GM23338 (cell line): ENCODE results near the gene DNAJB13.

Experiments used
- CREB1 ChIP-seq: fragments of 250-450 bp; sonication (Bioruptor Pico); IDR thresholded peaks from 2 replicates; pipeline ENCODE4 v1.5.0; 2020; ENCODE audit warnings: low read depth, mild to moderate bottlenecking, moderate library complexity
- EZH2 ChIP-seq: fragments of 200-600 bp; sonication (generic); IDR thresholded peaks from one replicate; pipeline ENCODE4 v1.8.0; 2017; ENCODE audit warnings: antibody characterized with exemption, mild to moderate bottlenecking, low read depth; ENCODE audit not compliant: unreplicated experiment
- EZH2phosphoT487 ChIP-seq: fragments of 200-600 bp; sonication (generic); IDR thresholded peaks from one replicate; pipeline ENCODE4 v1.8.1; 2018; ENCODE audit warnings: antibody characterized with exemption; ENCODE audit not compliant: unreplicated experiment
- JUNB ChIP-seq: IDR thresholded peaks from one replicate; pipeline ENCODE4 v1.6.1; 2016; ENCODE audit warnings: antibody characterized with exemption; ENCODE audit not compliant: unreplicated experiment
- NANOG ChIP-seq: IDR thresholded peaks from 2 replicates; pipeline ENCODE4 v1.6.1; 2016; ENCODE audit warnings: antibody characterized with exemption, borderline replicate concordance
- POLR2AphosphoS5 ChIP-seq: IDR thresholded peaks from 2 replicates; pipeline ENCODE4 v1.6.1; 2016; ENCODE audit warnings: antibody characterized with exemption, low read depth
- STAT1 ChIP-seq: IDR thresholded peaks from one replicate; pipeline ENCODE4 v1.6.1; 2016; ENCODE audit warnings: antibody characterized with exemption; ENCODE audit not compliant: unreplicated experiment
- ZNF114 ChIP-seq: fragments of 250-450 bp; sonication (Bioruptor Pico); IDR thresholded peaks from 2 replicates; pipeline ENCODE4 v1.5.0; 2020; ENCODE audit warnings: mild to moderate bottlenecking, moderate library complexity
- ZNF331 ChIP-seq: fragments of 250-450 bp; sonication (Bioruptor Pico); IDR thresholded peaks from 2 replicates; pipeline ENCODE4 v1.5.0; 2020; ENCODE audit warnings: low read depth, mild to moderate bottlenecking, moderate library complexity
- TF ChIP-seq, protein P1 (sequence below): IDR thresholded peaks from one replicate; pipeline ENCODE4 v1.6.1; 2018; ENCODE audit warnings: antibody characterized with exemption; ENCODE audit not compliant: unreplicated experiment
- TF ChIP-seq, protein P2 (sequence below), 2 experiments: fragments of 200-600 bp in 1 of 2; sonication (generic) in 1 of 2; conservative IDR thresholded peaks; 2 replicates each; pipeline versions ENCODE4 v1.5.1 to v1.6.1; 2016 to 2017; ENCODE audit warnings: antibody characterized with exemption in 2 of 2, low read depth in 2 of 2, mild to moderate bottlenecking in 2 of 2, moderate library complexity in 1 of 2
- TF ChIP-seq, protein P3 (sequence below): IDR thresholded peaks from 2 replicates; pipeline ENCODE4 v1.6.1; 2016; ENCODE audit warnings: antibody characterized with exemption

DNA sequence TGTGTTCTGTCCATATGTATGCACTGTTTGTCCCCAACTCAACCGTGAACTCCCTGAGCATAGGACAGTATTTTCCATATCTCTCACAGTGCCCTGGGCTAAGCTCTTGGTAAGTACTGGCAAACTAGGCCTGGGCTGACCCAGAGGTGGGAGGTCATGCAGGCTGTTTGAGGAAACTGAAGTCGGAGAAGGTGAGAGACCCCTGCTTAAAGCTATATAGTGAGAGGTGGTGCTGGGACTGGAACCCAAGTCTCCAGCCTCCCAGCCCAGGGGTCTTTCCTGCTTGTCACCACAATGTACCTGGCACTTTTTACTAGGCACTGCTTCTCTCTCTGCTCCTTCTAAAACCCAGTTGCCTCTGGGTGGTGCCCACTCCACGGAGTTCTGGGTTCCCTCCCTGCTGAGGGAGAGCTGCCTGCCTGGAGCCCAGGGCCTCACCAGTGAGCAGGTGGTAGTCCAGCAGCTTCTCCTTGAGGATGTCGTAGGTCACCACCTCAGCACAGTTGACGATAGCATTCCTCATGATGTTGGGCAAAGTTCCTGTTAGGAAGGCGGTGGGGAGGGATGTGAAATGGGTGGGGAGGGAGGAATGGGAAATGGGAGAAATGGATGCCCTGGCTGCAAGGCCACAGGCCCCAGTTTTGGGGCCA, 53.3 kb downstream of the DNAJB13 start:
- no peak for TF ChIP-seq EZH2
- TF ChIP-seq EZH2phosphoT487 = no peak
- TF ChIP-seq, protein P1, sequence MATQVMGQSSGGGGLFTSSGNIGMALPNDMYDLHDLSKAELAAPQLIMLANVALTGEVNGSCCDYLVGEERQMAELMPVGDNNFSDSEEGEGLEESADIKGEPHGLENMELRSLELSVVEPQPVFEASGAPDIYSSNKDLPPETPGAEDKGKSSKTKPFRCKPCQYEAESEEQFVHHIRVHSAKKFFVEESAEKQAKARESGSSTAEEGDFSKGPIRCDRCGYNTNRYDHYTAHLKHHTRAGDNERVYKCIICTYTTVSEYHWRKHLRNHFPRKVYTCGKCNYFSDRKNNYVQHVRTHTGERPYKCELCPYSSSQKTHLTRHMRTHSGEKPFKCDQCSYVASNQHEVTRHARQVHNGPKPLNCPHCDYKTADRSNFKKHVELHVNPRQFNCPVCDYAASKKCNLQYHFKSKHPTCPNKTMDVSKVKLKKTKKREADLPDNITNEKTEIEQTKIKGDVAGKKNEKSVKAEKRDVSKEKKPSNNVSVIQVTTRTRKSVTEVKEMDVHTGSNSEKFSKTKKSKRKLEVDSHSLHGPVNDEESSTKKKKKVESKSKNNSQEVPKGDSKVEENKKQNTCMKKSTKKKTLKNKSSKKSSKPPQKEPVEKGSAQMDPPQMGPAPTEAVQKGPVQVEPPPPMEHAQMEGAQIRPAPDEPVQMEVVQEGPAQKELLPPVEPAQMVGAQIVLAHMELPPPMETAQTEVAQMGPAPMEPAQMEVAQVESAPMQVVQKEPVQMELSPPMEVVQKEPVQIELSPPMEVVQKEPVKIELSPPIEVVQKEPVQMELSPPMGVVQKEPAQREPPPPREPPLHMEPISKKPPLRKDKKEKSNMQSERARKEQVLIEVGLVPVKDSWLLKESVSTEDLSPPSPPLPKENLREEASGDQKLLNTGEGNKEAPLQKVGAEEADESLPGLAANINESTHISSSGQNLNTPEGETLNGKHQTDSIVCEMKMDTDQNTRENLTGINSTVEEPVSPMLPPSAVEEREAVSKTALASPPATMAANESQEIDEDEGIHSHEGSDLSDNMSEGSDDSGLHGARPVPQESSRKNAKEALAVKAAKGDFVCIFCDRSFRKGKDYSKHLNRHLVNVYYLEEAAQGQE = no peak
- TF ChIP-seq, protein P2, sequence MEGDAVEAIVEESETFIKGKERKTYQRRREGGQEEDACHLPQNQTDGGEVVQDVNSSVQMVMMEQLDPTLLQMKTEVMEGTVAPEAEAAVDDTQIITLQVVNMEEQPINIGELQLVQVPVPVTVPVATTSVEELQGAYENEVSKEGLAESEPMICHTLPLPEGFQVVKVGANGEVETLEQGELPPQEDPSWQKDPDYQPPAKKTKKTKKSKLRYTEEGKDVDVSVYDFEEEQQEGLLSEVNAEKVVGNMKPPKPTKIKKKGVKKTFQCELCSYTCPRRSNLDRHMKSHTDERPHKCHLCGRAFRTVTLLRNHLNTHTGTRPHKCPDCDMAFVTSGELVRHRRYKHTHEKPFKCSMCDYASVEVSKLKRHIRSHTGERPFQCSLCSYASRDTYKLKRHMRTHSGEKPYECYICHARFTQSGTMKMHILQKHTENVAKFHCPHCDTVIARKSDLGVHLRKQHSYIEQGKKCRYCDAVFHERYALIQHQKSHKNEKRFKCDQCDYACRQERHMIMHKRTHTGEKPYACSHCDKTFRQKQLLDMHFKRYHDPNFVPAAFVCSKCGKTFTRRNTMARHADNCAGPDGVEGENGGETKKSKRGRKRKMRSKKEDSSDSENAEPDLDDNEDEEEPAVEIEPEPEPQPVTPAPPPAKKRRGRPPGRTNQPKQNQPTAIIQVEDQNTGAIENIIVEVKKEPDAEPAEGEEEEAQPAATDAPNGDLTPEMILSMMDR (conservative IDR thresholded peaks at IDR 0.05; ENCODE audit: low read depth in 2 of 2) = no peak
- TF ChIP-seq POLR2AphosphoS5 = no peak
- no peak for TF ChIP-seq NANOG
- no peak for TF ChIP-seq ZNF114 (CRISPR knock-in tag)
- no peak for TF ChIP-seq ZNF331 (CRISPR knock-in tag)
- TF ChIP-seq, protein P3, sequence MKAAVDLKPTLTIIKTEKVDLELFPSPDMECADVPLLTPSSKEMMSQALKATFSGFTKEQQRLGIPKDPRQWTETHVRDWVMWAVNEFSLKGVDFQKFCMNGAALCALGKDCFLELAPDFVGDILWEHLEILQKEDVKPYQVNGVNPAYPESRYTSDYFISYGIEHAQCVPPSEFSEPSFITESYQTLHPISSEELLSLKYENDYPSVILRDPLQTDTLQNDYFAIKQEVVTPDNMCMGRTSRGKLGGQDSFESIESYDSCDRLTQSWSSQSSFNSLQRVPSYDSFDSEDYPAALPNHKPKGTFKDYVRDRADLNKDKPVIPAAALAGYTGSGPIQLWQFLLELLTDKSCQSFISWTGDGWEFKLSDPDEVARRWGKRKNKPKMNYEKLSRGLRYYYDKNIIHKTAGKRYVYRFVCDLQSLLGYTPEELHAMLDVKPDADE = no peak
- no peak for TF ChIP-seq CREB1 (CRISPR knock-in tag)
- TF ChIP-seq JUNB = no peak
- no peak for TF ChIP-seq STAT1
